Measurements from ENCODE around the gene SDR42E1.

DNA sequence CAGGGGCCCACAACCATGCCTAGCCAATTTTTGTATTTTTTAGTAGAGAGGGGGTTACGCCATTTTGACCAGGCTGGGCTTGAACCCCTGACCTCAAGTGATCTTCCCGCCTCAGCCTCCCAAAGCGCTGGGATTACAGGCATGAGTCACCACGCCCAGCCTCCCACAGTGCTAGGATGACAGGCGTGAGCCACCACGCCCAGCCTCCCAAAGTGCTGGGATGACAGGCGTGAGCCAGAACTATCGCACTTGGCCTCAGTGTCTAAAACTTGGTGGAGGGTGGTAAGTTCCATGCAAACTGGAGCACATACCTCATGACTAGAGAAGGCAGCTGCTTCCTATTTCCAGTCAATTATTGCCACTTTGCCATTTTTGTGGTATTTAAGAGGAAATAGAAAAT lies 30.9 kb upstream of the SDR42E1 start:
- no peak for TF ChIP-seq POLR2A (IDR thresholded peaks at IDR 0.05)
- TF ChIP-seq, protein P1, sequence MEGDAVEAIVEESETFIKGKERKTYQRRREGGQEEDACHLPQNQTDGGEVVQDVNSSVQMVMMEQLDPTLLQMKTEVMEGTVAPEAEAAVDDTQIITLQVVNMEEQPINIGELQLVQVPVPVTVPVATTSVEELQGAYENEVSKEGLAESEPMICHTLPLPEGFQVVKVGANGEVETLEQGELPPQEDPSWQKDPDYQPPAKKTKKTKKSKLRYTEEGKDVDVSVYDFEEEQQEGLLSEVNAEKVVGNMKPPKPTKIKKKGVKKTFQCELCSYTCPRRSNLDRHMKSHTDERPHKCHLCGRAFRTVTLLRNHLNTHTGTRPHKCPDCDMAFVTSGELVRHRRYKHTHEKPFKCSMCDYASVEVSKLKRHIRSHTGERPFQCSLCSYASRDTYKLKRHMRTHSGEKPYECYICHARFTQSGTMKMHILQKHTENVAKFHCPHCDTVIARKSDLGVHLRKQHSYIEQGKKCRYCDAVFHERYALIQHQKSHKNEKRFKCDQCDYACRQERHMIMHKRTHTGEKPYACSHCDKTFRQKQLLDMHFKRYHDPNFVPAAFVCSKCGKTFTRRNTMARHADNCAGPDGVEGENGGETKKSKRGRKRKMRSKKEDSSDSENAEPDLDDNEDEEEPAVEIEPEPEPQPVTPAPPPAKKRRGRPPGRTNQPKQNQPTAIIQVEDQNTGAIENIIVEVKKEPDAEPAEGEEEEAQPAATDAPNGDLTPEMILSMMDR (IDR thresholded peaks at IDR 0.05): no peak
- TF ChIP-seq POLR2AphosphoS5 (IDR thresholded peaks at IDR 0.05; ENCODE audit: insufficient read depth in 1 of 2, low read depth in 1 of 2): no peak
